Stimulated activated CD8-positive, alpha-beta memory T cell treated with anti-CD3 and anti-CD28 coated beads, Interleukin-4, amount 100 ng/mL, for 48 hours (primary cell): ENCODE results near the gene VRK3.
"Not testable (repeated sequence)": the region's sequence is repeated elsewhere in the genome, so short reads cannot be mapped to it uniquely, and the experiment has no call there.

ENCODE experiments used
- DNase-seq: peaks from one replicate; pipeline ENCODE4 v3.0.0-alpha.2; 2020

Gene VRK3

DNA sequence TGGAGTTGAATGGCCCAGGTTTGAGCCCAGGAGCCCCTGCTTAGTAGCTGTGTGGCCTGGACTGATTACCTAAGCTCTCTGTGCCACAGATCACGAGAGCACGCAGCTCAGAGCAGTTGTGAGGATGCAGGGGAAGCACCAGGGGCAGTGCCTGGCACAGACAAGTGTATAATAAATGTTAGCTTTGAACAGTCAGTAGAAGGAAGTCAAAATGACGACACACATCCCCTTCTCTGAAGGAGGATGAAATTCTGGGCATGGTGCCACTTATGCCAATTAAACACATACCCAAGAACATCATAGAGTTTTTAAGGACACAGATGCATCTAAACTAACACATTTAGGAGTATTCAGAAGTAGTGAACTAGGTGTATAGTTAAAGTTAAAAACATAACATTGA, 39.3 kb downstream of the VRK3 start:
- DNase-seq = no peak

GRCh38 chr19:49984491-49984890, 40.7 kb downstream of the VRK3 start:
- no peak for DNase-seq

- peak; percentile 94 for DNase-seq
Observed at GRCh38 chr19:49983645-49984229, 41.4 kb downstream of the VRK3 start.

DNA sequence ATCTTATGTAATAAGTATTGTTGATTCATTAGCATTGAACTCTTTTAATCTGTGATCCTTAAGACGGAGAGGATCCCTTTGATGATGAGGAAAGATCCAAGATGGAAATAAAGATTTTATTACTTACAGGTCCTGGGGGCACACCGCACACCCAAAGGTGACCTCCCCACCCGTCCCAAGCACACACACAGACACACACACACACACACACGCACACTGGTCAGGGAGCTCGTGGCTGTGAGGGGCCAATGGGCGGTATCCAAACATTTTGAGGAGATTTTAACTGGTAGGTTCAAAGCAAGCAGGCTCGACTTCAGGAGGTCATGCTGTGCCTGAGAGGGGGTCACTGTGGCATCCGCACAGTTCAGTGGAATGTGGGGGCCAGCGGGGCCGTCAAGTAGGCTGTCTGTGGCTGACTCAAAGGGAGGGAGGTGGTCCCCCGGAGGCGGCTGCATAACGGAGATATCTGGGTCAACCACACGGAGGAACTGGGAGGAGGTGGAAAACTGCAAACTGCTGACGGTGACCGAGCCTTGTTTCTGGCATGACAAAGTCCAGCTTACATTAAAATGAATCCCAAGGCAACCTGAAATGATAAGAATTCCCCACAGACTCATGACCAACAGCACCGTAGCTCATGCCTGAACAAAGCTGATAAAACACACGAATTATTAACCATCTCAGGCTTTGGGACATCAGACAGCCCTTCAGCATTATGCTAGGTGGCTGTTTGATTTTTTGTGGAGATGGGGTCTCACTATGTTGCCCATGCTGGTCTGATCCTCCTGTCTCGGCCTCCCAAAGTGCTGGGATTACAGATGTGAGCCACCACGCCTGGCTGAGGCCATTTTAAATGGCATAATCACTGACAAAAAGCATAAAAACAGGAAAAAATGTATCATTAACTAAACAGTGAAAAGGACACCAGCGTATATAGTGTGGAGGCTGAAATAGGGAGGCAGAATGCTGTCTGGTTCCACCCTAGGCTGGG, 43.3 kb downstream of the VRK3 start:
- no peak for DNase-seq

- no peak for DNase-seq
Observed at GRCh38 chr19:49978324-49978723, 46.8 kb downstream of the VRK3 start.

GRCh38 chr19:49977881-49978280, 47.3 kb downstream of the VRK3 start:
- no peak for DNase-seq

DNA sequence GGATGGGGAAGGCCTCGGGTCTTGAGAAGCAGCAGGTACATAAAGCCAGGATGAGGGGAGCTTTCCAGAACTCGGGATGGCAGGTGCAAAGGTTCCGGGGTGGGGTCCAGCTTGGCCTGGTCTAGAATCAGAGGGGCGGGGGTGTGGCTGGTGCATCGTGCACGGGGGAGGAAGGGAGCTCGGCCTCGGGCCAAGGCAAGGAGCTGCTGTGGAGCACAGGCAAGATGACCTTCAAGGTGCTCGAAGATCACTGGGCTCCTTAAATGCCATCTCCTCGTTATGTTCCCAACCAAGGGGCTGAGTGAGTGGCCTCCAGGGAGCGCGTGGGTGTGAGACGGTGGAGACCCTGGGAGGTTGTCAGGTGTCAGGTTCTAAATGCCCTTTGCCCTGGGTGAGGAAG, 48.1 kb downstream of the VRK3 start:
- no peak for DNase-seq

DNA sequence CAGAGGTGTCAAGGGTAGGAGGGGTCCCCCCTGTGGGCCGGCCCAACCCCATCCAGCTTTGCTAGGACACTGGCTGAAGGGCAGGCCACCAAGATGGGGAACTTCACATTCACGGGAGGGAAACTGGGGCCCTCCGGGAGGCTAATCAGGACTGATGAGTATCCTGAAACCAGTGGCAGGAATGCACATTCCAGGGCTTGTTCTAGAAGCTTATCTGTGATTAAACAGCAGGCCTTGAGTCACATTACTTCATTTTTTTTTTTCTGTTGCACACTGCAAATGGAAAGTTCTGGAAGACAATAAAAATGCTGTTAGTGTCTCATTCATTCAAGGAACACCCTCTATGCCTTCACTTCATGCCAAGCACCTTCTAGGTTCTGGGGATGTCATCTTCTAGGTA, 48.7 kb downstream of the VRK3 start:
- no peak for DNase-seq

GRCh38 chr19:49975051-49975450, 50.1 kb downstream of the VRK3 start:
- no peak for DNase-seq

DNA sequence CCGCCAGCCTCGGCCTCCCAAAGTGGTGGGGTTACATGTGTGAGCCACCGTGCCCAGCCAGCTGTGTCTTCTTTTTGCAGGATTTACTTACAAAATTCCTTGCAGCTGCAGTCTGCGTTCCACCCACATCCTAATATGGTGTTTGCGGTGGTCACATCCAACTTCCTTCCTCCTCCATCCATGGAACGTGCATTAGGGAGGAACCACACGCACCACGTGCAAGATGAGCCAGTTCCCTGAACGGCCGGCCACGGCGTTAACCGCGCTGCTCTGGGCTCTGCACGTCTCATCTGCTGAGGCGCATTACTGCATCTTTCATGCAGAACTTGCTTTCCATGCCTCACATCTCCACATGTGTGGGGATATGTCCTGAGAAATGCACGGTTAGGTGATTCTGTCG, 51.2 kb downstream of the VRK3 start:
- DNase-seq = no peak

GRCh38 chr19:49972841-49973240, 52.3 kb downstream of the VRK3 start:
- no peak for DNase-seq

GRCh38 chr19:49971991-49972411, 53.2 kb downstream of the VRK3 start:
- DNase-seq = no peak

- not testable (repeated sequence) for DNase-seq
Observed at GRCh38 chr19:49969355-49969754, 55.8 kb downstream of the VRK3 start.

DNA sequence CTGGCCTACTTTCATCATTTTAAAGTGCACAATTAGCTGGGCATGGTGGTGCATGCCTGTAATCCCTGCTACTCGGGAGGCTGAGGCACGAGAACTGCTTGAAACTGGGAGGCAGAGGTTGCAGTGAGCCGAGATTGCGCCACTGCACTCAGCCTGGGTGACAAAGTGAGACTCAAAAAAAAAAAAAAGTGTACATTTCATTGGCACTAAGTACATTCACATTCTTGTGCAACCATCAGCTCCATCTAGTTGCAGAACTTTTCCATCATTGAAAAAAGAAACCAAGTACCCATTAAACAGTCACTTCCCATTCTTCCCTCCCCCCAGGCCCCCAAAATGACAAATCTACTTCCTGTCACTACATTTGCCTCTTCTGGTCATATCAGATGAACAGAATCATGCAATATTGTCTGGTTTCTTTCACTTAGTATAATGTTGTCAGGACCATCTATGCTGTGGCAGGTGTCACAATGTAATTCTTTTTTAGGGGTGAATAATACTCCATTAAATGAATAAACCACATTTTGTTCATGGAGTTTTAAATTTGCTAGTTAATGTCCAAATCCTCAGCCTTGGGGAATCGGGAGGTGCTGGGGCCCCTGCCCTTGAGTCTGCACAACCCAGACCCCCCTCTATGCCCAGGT, 56.8 kb downstream of the VRK3 start:
- DNase-seq = no peak

GRCh38 chr19:49960980-49961379, 64.2 kb downstream of the VRK3 start, which contains the start of gene SIGLEC11:
TSS of gene SIGLEC11 (minus strand) at chr19:49961172. CDS start at chr19:49961081, 91 bp downstream.
- DNase-seq = not testable (repeated sequence)

GRCh38 chr19:49959892-49960291, 65.3 kb downstream of the VRK3 start:
- DNase-seq = not testable (repeated sequence)

GRCh38 chr19:49958596-49958995, 66.6 kb downstream of the VRK3 start:
- not testable (repeated sequence) for DNase-seq

DNA sequence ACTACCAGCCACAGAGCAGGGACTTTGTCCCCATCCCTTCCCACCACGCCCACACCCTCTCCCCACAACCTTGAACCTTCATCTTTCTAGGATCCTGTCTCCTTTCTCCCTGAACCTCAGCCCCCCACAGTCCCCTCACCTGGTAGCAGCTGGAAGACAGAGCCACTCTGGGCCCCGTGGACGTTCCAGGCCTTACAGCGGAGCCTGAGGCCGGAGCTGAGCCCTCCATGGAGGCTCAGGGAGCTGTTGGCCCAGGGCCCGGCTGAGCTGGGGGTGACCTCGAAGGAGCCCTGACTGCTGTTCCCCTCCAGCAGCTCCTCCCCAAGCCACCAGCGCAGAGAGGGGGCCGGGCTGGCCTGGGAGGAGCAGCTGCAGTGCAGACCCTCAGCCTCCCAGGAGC, 67.0 kb downstream of the VRK3 start:
- DNase-seq = not testable (repeated sequence)

GRCh38 chr19:49957262-49957915, 67.8 kb downstream of the VRK3 start:
- no peak for DNase-seq

DNA sequence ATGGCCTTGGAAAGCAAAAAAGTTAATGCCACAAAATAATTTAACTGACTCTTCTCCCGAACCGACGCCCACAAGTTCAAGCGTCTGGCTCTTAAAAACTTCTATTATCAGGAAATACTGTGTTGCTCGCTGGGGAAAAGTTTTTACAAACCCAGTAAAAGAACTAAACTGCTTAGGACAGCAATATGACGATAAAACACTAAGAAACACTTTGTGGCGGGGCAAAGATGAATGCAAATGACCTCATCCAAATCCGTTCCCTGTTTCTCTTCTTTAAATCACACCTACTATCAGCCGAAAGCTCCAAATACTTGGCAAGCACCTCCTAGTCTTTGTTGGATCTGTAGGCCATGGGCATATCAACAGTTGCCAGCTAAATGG, 69.1 kb downstream of the VRK3 start:
- DNase-seq = no peak

- no peak for DNase-seq
Observed at GRCh38 chr19:49954933-49955332, 70.2 kb downstream of the VRK3 start.

- no peak for DNase-seq
Observed at GRCh38 chr19:49954092-49954829, 70.9 kb downstream of the VRK3 start.
